HCT116 (cell line): ENCODE results near the gene NDST3.

ENCODE experiments used
- CEBPB ChIP-seq: IDR thresholded peaks from 2 replicates; pipeline ENCODE4 v1.6.1; 2012; ENCODE audit warnings: low read depth
- CTCF ChIP-seq, 3 experiments: fragments of 200-600 bp in 1 of 3; sonication (generic) in 1 of 3; IDR thresholded peaks in 2 of 3; conservative IDR thresholded peaks in 1 of 3; 2 replicates each; pipeline ENCODE4 v1.5.1; 2012 to 2017; ENCODE audit warnings: low read depth in 2 of 3, low read length in 2 of 3, antibody characterized with exemption in 1 of 3, borderline replicate concordance in 1 of 3, control low read depth in 1 of 3, mild to moderate bottlenecking in 1 of 3, mixed read lengths in 1 of 3, mixed run types in 1 of 3, moderate library complexity in 1 of 3; ENCODE audit not compliant: insufficient read depth in 1 of 3
- ELF1 ChIP-seq: IDR thresholded peaks from 2 replicates; pipeline ENCODE4 v1.6.1; 2012; ENCODE audit warnings: low read depth, borderline replicate concordance
- POLR2A ChIP-seq: IDR thresholded peaks from 2 replicates; pipeline ENCODE4 v1.7.0; 2011; ENCODE audit warnings: borderline replicate concordance; ENCODE audit not compliant: insufficient read depth, insufficient read length; ENCODE audit errors: extremely low read depth
- POLR2AphosphoS5 ChIP-seq: IDR thresholded peaks from 2 replicates; pipeline ENCODE4 v1.6.1; 2011; ENCODE audit warnings: mild to moderate bottlenecking, low read depth, low read length, moderate library complexity
- REST ChIP-seq: IDR thresholded peaks from 2 replicates; pipeline ENCODE4 v1.6.1; 2012; ENCODE audit warnings: low read depth
- ZBTB33 ChIP-seq: IDR thresholded peaks from 2 replicates; pipeline ENCODE4 v1.6.1; 2011; ENCODE audit warnings: mild to moderate bottlenecking, low read length, moderate library complexity; ENCODE audit not compliant: insufficient replicate concordance; ENCODE audit errors: extremely low read depth
- ZFX ChIP-seq: fragments of 450-650 bp; IDR thresholded peaks from 2 replicates; pipeline ENCODE4 v1.6.1; 2017
- ZNF274 ChIP-seq: fragments of 200-500 bp; sonication (Bioruptor generic); IDR thresholded peaks from 2 replicates; pipeline ENCODE4 v1.6.1; 2014; ENCODE audit warnings: mild to moderate bottlenecking, low read depth, low read length, inconsistent platforms

- TF ChIP-seq ZBTB33 (no peak), CTCF (IDR thresholded peaks at IDR 0.05 in 2 of 3, conservative IDR thresholded peaks at IDR 0.05 in 1 of 3; ENCODE audit: borderline replicate concordance in 1 of 3, insufficient read depth in 1 of 3, low read depth in 2 of 3, low read length in 2 of 3) (no peak), CEBPB (no peak), REST (no peak), ZNF274 (no peak), POLR2A (no peak), ZFX (no peak), ELF1 (no peak), POLR2AphosphoS5 (no peak)
These were observed 120.4 kb downstream of the NDST3 start for GRCh38 chr4:118154649-118155048.
